NB4 (cell line): ENCODE measurements around the gene ZKSCAN8.

Source experiments
- CTCF ChIP-seq: IDR thresholded peaks from one replicate; pipeline ENCODE4 v1.5.1; 2012; ENCODE audit warnings: low read depth, low read length
- MAX ChIP-seq: IDR thresholded peaks from 2 replicates; pipeline ENCODE4 v1.6.1; 2011; ENCODE audit warnings: low read depth, low read length
- POLR2A ChIP-seq: IDR thresholded peaks from 2 replicates; pipeline ENCODE4 v1.6.1; 2011; ENCODE audit warnings: mild to moderate bottlenecking; ENCODE audit not compliant: insufficient read length; ENCODE audit errors: extremely low read depth

- TF ChIP-seq CTCF: no peak
- TF ChIP-seq POLR2A: no peak
- TF ChIP-seq MAX: no peak
Observed at GRCh38 chr6:28118217-28118616, 23.5 kb upstream of the ZKSCAN8 start.
